ENCODE results near the gene SMTN. TPM values are rescaled to one million over a fixed set of nuclear protein-coding genes. Genes with fewer than 3 reads are reported as not detected.

The SMTN gene
- total RNA-seq, 3 donors from 2014 or later = 13.9 to 54.1 (median 41.6) TPM

GRCh38 chr22:31150615-31151014 lies 69.5 kb downstream of the SMTN start:
- no peaks in the 10 kb centered on the region for H3K4me1 ChIP-seq
- no peaks in the 10 kb centered on the region for H3K36me3 ChIP-seq
- H3K4me3 ChIP-seq = no peak overlapping the region
- intact Hi-C loops (cut with DNase I; ENCODE audit: low total_unique reads) = no loop called here
- no peaks in the 10 kb centered on the region for H3K27me3 ChIP-seq
- DNase-seq (ENCODE audit: low spot score in 2 of 2) = peak in 1 of 2 donors; percentile 30
- no peak overlapping the region for H3K27ac ChIP-seq
- no peaks in the 10 kb centered on the region for H3K9me3 ChIP-seq
- TF ChIP-seq CTCF (IDR thresholded peaks at IDR 0.05) = no peak
- TF ChIP-seq POLR2AphosphoS5 (IDR thresholded peaks at IDR 0.05) = no peak
- TF ChIP-seq POLR2A (IDR thresholded peaks at IDR 0.05) = no peak

- DNase-seq (ENCODE audit: low spot score in 2 of 2) = no peak
- intact Hi-C loops (cut with DNase I; ENCODE audit: low total_unique reads) = no loop called here
- TF ChIP-seq POLR2AphosphoS5 (IDR thresholded peaks at IDR 0.05) (no peak), CTCF (IDR thresholded peaks at IDR 0.05) (no peak), POLR2A (IDR thresholded peaks at IDR 0.05) (no peak)
These were observed 70.8 kb downstream of the SMTN start for GRCh38 chr22:31151872-31152271.

GRCh38 chr22:31153357-31153756 lies 72.2 kb downstream of the SMTN start:
- DNase-seq (ENCODE audit: low spot score in 2 of 2) = no peak
- intact Hi-C loops (cut with DNase I; ENCODE audit: low total_unique reads) = no loop called here
- Histone ChIP-seq H3K4me1 (no peaks in the 10 kb centered on the region), H3K36me3 (no peaks in the 10 kb centered on the region), H3K4me3 (no peak overlapping the region), H3K27me3 (no peaks in the 10 kb centered on the region), H3K27ac (peak overlapping the region in 1 of 2 donors; percentile 23), H3K9me3 (no peaks in the 10 kb centered on the region)
- TF ChIP-seq POLR2A (IDR thresholded peaks at IDR 0.05) (no peak), CTCF (IDR thresholded peaks at IDR 0.05) (no peak), POLR2AphosphoS5 (IDR thresholded peaks at IDR 0.05) (no peak)

More at GRCh38 chr22:31151872-31152271, 70.8 kb downstream of the SMTN start:
- H3K9me3 ChIP-seq = no peaks in the 10 kb centered on the region
- H3K27ac ChIP-seq = no peak overlapping the region
- no peaks in the 10 kb centered on the region for H3K4me1 ChIP-seq
- no peak overlapping the region for H3K4me3 ChIP-seq
- H3K27me3 ChIP-seq = no peaks in the 10 kb centered on the region
- no peaks in the 10 kb centered on the region for H3K36me3 ChIP-seq

Other genes starting within 250 kb of the SMTN start
- gene MORC2, start 112.5 kb upstream of the SMTN start, total RNA-seq = 10 to 100 TPM; 12.8 to 22.9 (median 19.6) TPM
- gene TUG1, start 112.1 kb upstream of the SMTN start, total RNA-seq = 100 to 1,000 TPM in 1 of 3 donors, 10 to 100 TPM in 2; 59.7 to 116 (median 84.9) TPM
- gene SELENOM, start 26.2 kb downstream of the SMTN start, total RNA-seq = 100 to 1,000 TPM; 297 to 485 (median 411) TPM
- gene INPP5J, start 41.6 kb downstream of the SMTN start, total RNA-seq = 10 to 100 TPM in 1 of 3 donors, 1 to 10 TPM in 1, not detected in 1; 7.5 to 15.2 TPM
- gene PLA2G3, start 59.2 kb downstream of the SMTN start, total RNA-seq = not detected
- gene RNF185, start 78.9 kb downstream of the SMTN start, total RNA-seq = 10 to 100 TPM; 32.8 to 42.6 (median 38.3) TPM
- 100 to 1,000 TPM in 2 of 3 donors, 1 to 10 TPM in 1; 6.9 to 146 (median 135) TPM for gene LIMK2, start 131.0 kb downstream of the SMTN start, total RNA-seq
- 100 to 1,000 TPM in 1 of 3 donors, 10 to 100 TPM in 2; 43.3 to 109 (median 72.5) TPM for gene PIK3IP1, start 211.2 kb downstream of the SMTN start, total RNA-seq

All from breast epithelium (tissue), 4 donors.